Fibroblast of mammary gland (primary cell): ENCODE results near the gene ELFN2.
A peak's percentile ranks its signal among the peaks of the same experiment; 100 is the strongest.

ENCODE experiments used
- DNase-seq: peaks from one replicate; pipeline ENCODE4 v3.0.0-alpha.2; 2010; ENCODE audit warnings: low read depth
- H3K4me3 ChIP-seq: 2 replicates; pipeline ENCODE4 v1.5.1; 2011; ENCODE audit warnings: low read depth, mild to moderate bottlenecking, low read length, moderate library complexity; ENCODE audit not compliant: control insufficient read depth
- CTCF ChIP-seq: conservative IDR thresholded peaks from 2 replicates; pipeline ENCODE4 v1.5.1; 2011; ENCODE audit warnings: low read depth, low read length, inconsistent platforms; ENCODE audit not compliant: control insufficient read depth, insufficient read depth

The ELFN2 gene

GRCh38 chr22:37387793-37388192, 39.5 kb downstream of the ELFN2 start:
- no peak overlapping the region for H3K4me3 ChIP-seq
- no peak for TF ChIP-seq CTCF
- no peak for DNase-seq

GRCh38 chr22:37386441-37386840, 40.8 kb downstream of the ELFN2 start:
- H3K4me3 ChIP-seq, result no peak overlapping the region
- TF ChIP-seq CTCF, result no peak
- no peak for DNase-seq

GRCh38 chr22:37384691-37385090, 42.6 kb downstream of the ELFN2 start:
- TF ChIP-seq CTCF, result no peak
- DNase-seq, result no peak

GRCh38 chr22:37383341-37383740, 43.9 kb downstream of the ELFN2 start:
- no peak overlapping the region for H3K4me3 ChIP-seq
- TF ChIP-seq CTCF, result no peak
- peak; percentile 18 for DNase-seq

More at GRCh38 chr22:37384691-37385090, 42.6 kb downstream of the ELFN2 start:
- H3K4me3 ChIP-seq, result no peak overlapping the region

GRCh38 chr22:37381489-37381888, 45.8 kb downstream of the ELFN2 start:
- no peak overlapping the region for H3K4me3 ChIP-seq
- peak; percentile 64 for DNase-seq
- no peak for TF ChIP-seq CTCF

GRCh38 chr22:37379722-37380121, 47.6 kb downstream of the ELFN2 start:
- no peak overlapping the region for H3K4me3 ChIP-seq
- DNase-seq, result no peak
- no peak for TF ChIP-seq CTCF

GRCh38 chr22:37379085-37379484, 48.2 kb downstream of the ELFN2 start:
- DNase-seq, result no peak

More at GRCh38 chr22:37379085-37379484, 48.2 kb downstream of the ELFN2 start:
- no peak for TF ChIP-seq CTCF
- H3K4me3 ChIP-seq, result no peak overlapping the region
